ENCODE data around the gene RAG2.

The RAG2 gene

GRCh38 chr11:36622431-36623136 lies 24.5 kb upstream of the RAG2 start:
- Histone ChIP-seq H3K4me2 (ENCODE audit: low read length) (no peak overlapping the region), H3K4me1 (ENCODE audit: insufficient read depth, low read length, severe bottlenecking) (peaks cover 92% of the 10 kb centered on the region), H2AFZ (ENCODE audit: low read length) (no peak overlapping the region), H3K9ac (ENCODE audit: low read length) (peak overlapping the region; percentile 20), H3K27me3 (ENCODE audit: insufficient read depth, low read length) (no peaks in the 10 kb centered on the region), H4K20me1 (ENCODE audit: insufficient read depth, low read length) (no peaks in the 10 kb centered on the region), H3K27ac (ENCODE audit: low read depth, low read length, poor library complexity, severe bottlenecking) (peak overlapping the region; percentile 97), H3K9me3 (ENCODE audit: low read length) (no peaks in the 10 kb centered on the region), H3K4me3 (ENCODE audit: low read depth, low read length, poor library complexity, severe bottlenecking) (no peak overlapping the region), H3K79me2 (ENCODE audit: insufficient read depth, low read length) (no peaks in the 10 kb centered on the region), H3K9me2 (ENCODE audit: low read depth, low read length) (no peaks in the 10 kb centered on the region), H3K36me3 (ENCODE audit: insufficient read depth, low read length) (no peaks in the 10 kb centered on the region), H3F3A (ENCODE audit: insufficient read depth, low read length) (no peaks in the 10 kb centered on the region)
- TF ChIP-seq CTCF (IDR thresholded peaks at IDR 0.05; ENCODE audit: low read length) (peak; percentile 72), EZH2 (IDR thresholded peaks at IDR 0.05; ENCODE audit: borderline replicate concordance, low read length) (no peak)

- no peak for TF ChIP-seq EZH2 (IDR thresholded peaks at IDR 0.05; ENCODE audit: borderline replicate concordance, low read length)
- TF ChIP-seq CTCF (IDR thresholded peaks at IDR 0.05; ENCODE audit: low read length): no peak
- Histone ChIP-seq H3K36me3 (ENCODE audit: insufficient read depth, low read length) (no peaks in the 10 kb centered on the region), H3K9ac (ENCODE audit: low read length) (peak overlapping the region; percentile 59), H3K4me1 (ENCODE audit: insufficient read depth, low read length, severe bottlenecking) (peaks cover 80% of the 10 kb centered on the region), H3K9me3 (ENCODE audit: low read length) (no peaks in the 10 kb centered on the region), H4K20me1 (ENCODE audit: insufficient read depth, low read length) (no peaks in the 10 kb centered on the region), H3K79me2 (ENCODE audit: insufficient read depth, low read length) (no peaks in the 10 kb centered on the region), H3K4me2 (ENCODE audit: low read length) (peak overlapping the region; percentile 62), H3K27me3 (ENCODE audit: insufficient read depth, low read length) (no peaks in the 10 kb centered on the region), H3K9me2 (ENCODE audit: low read depth, low read length) (no peaks in the 10 kb centered on the region), H3K27ac (ENCODE audit: low read depth, low read length, poor library complexity, severe bottlenecking) (peak overlapping the region; percentile 97), H3K4me3 (ENCODE audit: low read depth, low read length, poor library complexity, severe bottlenecking) (no peak overlapping the region), H3F3A (ENCODE audit: insufficient read depth, low read length) (no peaks in the 10 kb centered on the region), H2AFZ (ENCODE audit: low read length) (no peak overlapping the region)
Measured at GRCh38 chr11:36620246-36620645, 22.2 kb upstream of the RAG2 start.

- Histone ChIP-seq H3K36me3 (ENCODE audit: insufficient read depth, low read length) (no peaks in the 10 kb centered on the region), H3K27ac (ENCODE audit: low read depth, low read length, poor library complexity, severe bottlenecking) (peak overlapping the region; percentile 97), H3K4me2 (ENCODE audit: low read length) (peak overlapping the region; percentile 62), H3K79me2 (ENCODE audit: insufficient read depth, low read length) (no peaks in the 10 kb centered on the region), H3F3A (ENCODE audit: insufficient read depth, low read length) (no peaks in the 10 kb centered on the region), H3K4me1 (ENCODE audit: insufficient read depth, low read length, severe bottlenecking) (peaks cover 75% of the 10 kb centered on the region), H4K20me1 (ENCODE audit: insufficient read depth, low read length) (no peaks in the 10 kb centered on the region), H3K9me3 (ENCODE audit: low read length) (no peaks in the 10 kb centered on the region), H2AFZ (ENCODE audit: low read length) (no peak overlapping the region), H3K9me2 (ENCODE audit: low read depth, low read length) (no peaks in the 10 kb centered on the region), H3K4me3 (ENCODE audit: low read depth, low read length, poor library complexity, severe bottlenecking) (peak overlapping the region; percentile 31), H3K27me3 (ENCODE audit: insufficient read depth, low read length) (no peaks in the 10 kb centered on the region), H3K9ac (ENCODE audit: low read length) (peak overlapping the region; percentile 59)
- TF ChIP-seq CTCF (IDR thresholded peaks at IDR 0.05; ENCODE audit: low read length): no peak
- TF ChIP-seq EZH2 (IDR thresholded peaks at IDR 0.05; ENCODE audit: borderline replicate concordance, low read length): no peak
Measured at GRCh38 chr11:36619502-36619901, 21.5 kb upstream of the RAG2 start.
